UCSD-AML1 (cell line): ENCODE data around the gene DDX11.
"Not testable (repeated sequence)": the region's sequence is repeated elsewhere in the genome, so short reads cannot be mapped to it uniquely, and the experiment has no call there.

ENCODE experiments used
- DNase-seq: peaks from one replicate; lab custom pipeline; 2025; ENCODE audit not compliant: unreplicated experiment; lab: John Stamatoyannopoulos, UW

The DDX11 gene

GRCh38 chr12:31098363-31098762 lies 24.7 kb downstream of the DDX11 start:
- not testable (repeated sequence) for DNase-seq

- not testable (repeated sequence) for DNase-seq
Observed at GRCh38 chr12:31098771-31099170, 25.1 kb downstream of the DDX11 start.

GRCh38 chr12:31099434-31099833 lies 25.8 kb downstream of the DDX11 start:
- not testable (repeated sequence) for DNase-seq

GRCh38 chr12:31100503-31101208 lies 27.0 kb downstream of the DDX11 start:
- DNase-seq: not testable (repeated sequence)

DNA sequence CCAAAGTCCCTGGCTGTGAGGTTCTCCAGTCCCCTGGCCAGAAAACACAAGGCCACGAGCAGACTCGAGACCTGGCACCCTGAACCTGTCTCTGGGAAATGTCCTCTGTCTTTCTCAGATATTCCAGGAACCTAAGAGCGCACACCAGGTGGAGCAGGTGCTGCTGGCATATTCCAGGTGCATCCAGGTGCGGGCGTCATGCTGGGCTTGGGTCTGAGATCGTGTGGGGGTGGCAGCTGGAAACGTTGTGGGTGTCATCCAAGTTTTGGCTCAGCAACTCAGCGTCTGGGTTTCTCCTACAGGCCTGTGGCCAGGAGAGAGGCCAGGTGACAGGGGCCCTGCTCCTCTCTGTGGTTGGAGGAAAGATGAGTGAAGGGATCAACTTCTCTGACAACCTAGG lies 28.5 kb downstream of the DDX11 start:
- DNase-seq: not testable (repeated sequence)

DNA sequence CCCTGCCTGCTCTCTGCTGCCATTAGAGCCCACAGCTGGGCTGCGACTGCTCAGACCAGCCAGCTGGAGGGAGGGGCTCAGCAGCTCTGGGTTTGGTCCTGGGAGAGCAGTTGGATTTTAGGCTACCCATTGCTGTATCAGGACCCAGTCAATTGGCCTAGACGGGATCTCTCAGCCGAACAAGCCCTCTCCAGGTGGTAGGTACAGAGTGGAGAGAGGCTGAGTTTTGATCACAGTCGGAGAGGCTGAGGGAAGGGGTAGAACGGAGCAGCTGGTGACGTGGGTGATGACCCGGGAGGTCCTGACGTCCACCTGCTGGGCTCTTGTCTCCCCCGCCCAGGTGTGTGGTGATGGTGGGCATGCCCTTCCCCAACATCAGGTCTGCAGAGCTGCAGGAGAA lies 28.9 kb downstream of the DDX11 start:
- DNase-seq: not testable (repeated sequence)

DNA sequence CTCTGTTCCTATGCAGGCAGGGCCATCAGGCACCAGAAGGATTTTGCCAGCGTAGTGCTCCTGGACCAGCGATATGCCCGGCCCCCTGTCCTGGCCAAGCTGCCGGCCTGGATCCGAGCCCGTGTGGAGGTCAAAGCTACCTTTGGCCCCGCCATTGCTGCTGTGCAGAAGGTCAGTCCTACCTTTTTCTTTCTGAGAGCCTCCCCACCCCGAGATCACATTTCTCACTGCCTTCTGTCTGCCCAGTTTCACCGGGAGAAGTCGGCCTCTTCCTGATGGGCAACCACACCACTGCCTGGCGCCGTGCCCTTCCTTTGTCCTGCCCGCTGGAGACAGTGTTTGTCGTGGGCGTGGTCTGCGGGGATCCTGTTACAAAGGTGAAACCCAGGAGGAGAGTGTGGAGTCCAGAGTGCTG lies 29.9 kb downstream of the DDX11 start:
- DNase-seq: not testable (repeated sequence)

DNA sequence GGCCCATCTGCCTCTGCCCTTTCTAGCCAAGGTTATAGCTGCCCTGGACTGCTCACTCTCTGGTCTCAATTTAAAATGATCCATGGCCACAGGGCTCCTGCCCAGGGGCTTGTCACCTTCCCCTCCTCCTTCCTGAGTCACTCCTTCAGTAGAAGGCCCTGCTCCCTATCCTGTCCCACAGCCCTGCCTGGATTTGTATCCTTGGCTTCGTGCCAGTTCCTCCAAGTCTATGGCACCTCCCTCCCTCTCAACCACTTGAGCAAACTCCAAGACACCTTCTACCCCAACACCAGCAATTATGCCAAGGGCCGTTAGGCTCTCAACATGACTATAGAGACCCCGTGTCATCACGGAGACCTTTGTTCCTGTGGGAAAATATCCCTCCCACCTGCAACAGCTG lies 30.6 kb downstream of the DDX11 start:
- not testable (repeated sequence) for DNase-seq

DNA sequence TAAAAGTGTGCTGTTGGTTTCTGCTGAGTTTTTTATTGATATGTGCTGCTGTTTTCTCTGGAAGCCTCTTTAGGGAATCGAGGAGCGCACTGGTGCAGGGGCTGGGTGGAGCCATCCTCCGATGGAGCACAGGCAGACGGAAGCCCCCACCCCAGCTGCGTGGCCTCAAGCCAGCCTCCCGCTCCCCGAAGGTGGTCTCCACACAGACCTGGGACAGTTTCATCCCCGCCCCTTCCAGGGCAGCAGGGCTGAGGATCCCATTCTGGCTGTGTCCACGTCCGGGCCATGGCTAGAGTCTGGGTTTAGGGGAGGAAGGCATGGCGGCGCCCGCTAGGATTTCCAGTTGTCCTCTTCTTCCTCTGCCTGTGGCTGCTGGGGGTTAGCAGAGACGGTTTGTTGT lies 31.1 kb downstream of the DDX11 start:
- DNase-seq: not testable (repeated sequence)

GRCh38 chr12:31105668-31106067 lies 32.0 kb downstream of the DDX11 start:
- no peak for DNase-seq

DNA sequence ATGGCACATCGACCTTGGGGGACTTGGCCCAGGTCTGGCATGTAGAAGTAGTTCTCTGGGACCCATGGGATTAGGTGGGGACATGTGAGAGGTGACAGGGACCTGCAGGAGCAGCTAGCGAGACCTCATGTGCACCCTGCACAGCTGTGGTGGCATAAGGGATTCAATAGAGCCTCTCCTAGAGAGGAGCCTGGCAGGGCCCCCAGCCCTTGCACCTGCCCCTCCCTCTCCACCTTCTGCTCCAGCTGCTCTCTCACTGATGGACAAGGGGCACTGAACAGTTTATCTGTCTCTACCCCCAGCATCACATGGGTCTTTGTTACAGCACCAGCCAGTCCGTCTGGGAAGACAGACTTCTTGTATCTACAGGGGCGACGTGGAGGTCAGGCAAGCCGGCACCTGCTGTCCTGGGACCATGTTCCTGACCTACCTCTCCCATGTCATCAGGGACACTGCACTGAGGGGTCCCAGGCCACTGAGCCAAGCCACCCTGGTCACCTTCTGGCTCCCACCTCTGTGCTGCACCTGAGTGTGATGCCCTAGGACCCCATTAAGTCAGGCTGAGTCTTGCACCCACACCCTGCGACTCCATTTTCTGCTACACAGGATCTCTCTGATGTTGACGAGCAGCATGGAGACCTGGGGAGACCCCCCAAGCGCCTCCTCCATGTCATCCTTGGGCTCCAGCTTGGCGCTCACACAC lies 32.6 kb downstream of the DDX11 start:
- no peak for DNase-seq

DNA sequence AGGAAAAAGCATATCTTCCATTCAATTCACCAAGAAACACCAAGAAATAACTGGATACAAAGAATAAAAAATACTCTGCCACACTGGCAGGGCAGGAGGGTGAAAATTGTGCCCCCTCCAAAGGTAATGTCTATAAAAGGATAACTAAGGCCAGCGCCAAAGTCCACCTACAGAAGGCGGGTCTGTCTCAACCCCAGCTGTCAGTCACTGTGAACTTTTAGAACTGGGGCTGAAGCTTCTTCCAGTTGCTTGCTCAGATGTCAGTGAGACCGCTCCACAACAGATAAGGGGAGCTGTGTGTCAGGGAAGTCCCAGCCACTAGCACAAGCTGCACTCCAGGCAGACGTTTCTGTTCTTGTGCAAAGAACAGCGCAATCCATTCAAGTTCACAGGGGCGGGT lies 36.1 kb downstream of the DDX11 start:
- DNase-seq: not testable (repeated sequence)

GRCh38 chr12:31110263-31110662 lies 36.6 kb downstream of the DDX11 start:
- DNase-seq: not testable (repeated sequence)

GRCh38 chr12:31115092-31115601 lies 41.5 kb downstream of the DDX11 start:
- not testable (repeated sequence) for DNase-seq

GRCh38 chr12:31116846-31117202 lies 43.2 kb downstream of the DDX11 start:
- DNase-seq: not testable (repeated sequence)

- DNase-seq: peak; percentile 58
Observed at GRCh38 chr12:31117203-31118011, 43.7 kb downstream of the DDX11 start.

- DNase-seq: no peak
Observed at GRCh38 chr12:31118347-31119191, 44.9 kb downstream of the DDX11 start.

- no peak for DNase-seq
Observed at GRCh38 chr12:31119192-31119802, 45.6 kb downstream of the DDX11 start.

DNA sequence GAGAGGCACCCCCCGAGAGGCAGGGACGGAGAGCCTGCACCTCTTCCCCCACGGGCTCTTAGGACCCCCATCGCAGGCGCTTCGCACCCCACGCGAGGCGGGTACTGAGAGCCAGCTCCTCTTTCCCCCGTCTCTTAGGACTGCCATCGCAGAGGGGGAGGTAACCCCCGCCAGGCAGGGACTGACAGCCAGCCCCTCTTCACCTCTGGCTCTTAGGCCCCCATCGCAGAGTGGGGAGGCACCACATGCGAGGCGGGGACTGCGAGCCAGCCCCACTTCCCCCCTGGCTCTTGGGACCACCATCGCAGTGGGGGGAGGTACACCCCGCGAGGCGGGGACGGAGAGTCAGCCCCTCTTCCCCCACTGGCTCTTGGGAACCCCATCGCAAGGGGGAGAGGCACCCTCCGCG lies 46.1 kb downstream of the DDX11 start:
- DNase-seq: no peak

GRCh38 chr12:31120392-31121008 lies 46.8 kb downstream of the DDX11 start:
- DNase-seq: no peak
